ENCODE results near the gene ATP2A2. TPM values are rescaled to one million over a fixed set of nuclear protein-coding genes. Genes with fewer than 3 reads are reported as not detected.
A peak's percentile ranks its signal among the peaks of the same experiment; 100 is the strongest.

ATP2A2 gene
- total RNA-seq, 4 donors from 2014 or later = 170 to 231 (median 177) TPM

- Histone ChIP-seq H3K4me3 (no peak overlapping the region), H3K9me3 (no peaks in the 10 kb centered on the region), H3K27me3 (no peaks in the 10 kb centered on the region), H3K27ac (replicated peaks in 1 of 4) (peak overlapping the region; percentile 57 to 68 (median 58)), H3K36me3 (peaks cover 0 to 83% (median 38%) of the 10 kb centered on the region in 4 donors), H3K4me1 (peaks cover 63 to 85% (median 72%) of the 10 kb centered on the region in 4 donors)
- 13% methylated on average over 4 of the region's 4 CpGs for WGBS
- no peak for DNase-seq (ENCODE audit: extremely low spot score)
- intact Hi-C loops (cut with DNase I) = no loop called here
- TF ChIP-seq CTCF (IDR thresholded peaks at IDR 0.05) (no peak), POLR2AphosphoS5 (IDR thresholded peaks at IDR 0.05) (no peak), POLR2A (IDR thresholded peaks at IDR 0.05; ENCODE audit: low read depth) (no peak), EP300 (IDR thresholded peaks at IDR 0.05) (no peak)
Measured at GRCh38 chr12:110304061-110304551, 23.1 kb downstream of the ATP2A2 start.

DNA sequence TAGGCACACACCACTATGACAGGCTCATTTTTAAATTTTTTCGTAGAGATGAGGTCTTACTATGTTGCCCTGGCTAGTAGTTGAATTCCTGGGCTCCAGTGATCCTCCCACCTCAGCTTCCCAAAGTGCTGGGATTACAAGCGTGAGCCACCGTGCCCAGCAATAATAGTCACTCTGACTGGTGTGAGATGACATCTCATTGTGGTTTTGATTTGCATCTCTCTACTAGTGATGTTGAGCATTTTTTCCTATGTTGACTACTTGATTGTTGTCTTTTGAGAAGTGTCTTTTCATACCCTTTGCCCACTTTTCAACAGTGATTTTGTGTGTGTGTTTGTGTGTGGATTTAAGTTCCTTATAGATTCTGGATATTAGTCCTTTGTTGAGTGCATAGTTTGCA lies 26.3 kb downstream of the ATP2A2 start:
- no peak for TF ChIP-seq CTCF (IDR thresholded peaks at IDR 0.05)
- TF ChIP-seq EP300 (IDR thresholded peaks at IDR 0.05) = no peak
- no peak for TF ChIP-seq POLR2AphosphoS5 (IDR thresholded peaks at IDR 0.05)
- no peak for TF ChIP-seq POLR2A (IDR thresholded peaks at IDR 0.05; ENCODE audit: low read depth)
- H3K9me3 ChIP-seq = no peaks in the 10 kb centered on the region
- H3K27ac ChIP-seq (replicated peaks in 1 of 4) = peak overlapping the region in 2 of 4 donors; percentile 15 to 34
- peaks cover 0 to 67% (median 19%) of the 10 kb centered on the region in 4 donors for H3K36me3 ChIP-seq
- H3K4me3 ChIP-seq = no peak overlapping the region
- H3K4me1 ChIP-seq = peaks cover 54 to 80% (median 68%) of the 10 kb centered on the region in 4 donors
- intact Hi-C loops (cut with DNase I) = no loop called here
- 83% methylated on average over 3 of the region's 3 CpGs for WGBS
- H3K27me3 ChIP-seq = no peaks in the 10 kb centered on the region
- DNase-seq (ENCODE audit: extremely low spot score) = no peak

DNA sequence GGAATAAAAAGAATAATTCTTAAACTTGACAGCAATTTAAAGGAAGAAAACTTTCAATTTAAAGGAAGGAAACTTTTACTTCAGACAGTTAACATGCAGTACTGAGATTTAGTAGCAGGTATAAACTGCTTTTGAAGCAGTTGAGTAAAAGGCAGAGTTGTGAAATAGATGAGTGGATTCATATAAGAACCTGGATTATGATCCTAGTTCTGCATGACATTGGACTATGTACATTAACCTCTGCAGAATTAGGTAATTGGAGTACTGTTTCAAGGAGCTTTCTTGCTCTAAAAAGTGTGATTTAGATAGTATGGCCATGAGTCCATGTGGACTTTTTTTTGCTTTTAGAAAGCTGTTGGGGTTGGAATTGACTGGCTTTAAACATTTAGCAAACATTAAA lies 29.7 kb downstream of the ATP2A2 start:
- H3K36me3 ChIP-seq = peaks cover 0 to 42% (median 15%) of the 10 kb centered on the region in 4 donors
- DNase-seq (ENCODE audit: extremely low spot score) = no peak
- H3K27me3 ChIP-seq = no peaks in the 10 kb centered on the region
- no peak overlapping the region for H3K4me3 ChIP-seq
- peak overlapping the region; percentile 5 to 55 (median 30) for H3K27ac ChIP-seq (replicated peaks in 1 of 4)
- intact Hi-C loops (cut with DNase I) = no loop called here
- TF ChIP-seq CTCF (IDR thresholded peaks at IDR 0.05) (no peak), POLR2A (IDR thresholded peaks at IDR 0.05; ENCODE audit: low read depth) (no peak), POLR2AphosphoS5 (IDR thresholded peaks at IDR 0.05) (no peak), EP300 (IDR thresholded peaks at IDR 0.05) (no peak)
- peaks cover 54 to 83% (median 67%) of the 10 kb centered on the region in 4 donors for H3K4me1 ChIP-seq
- H3K9me3 ChIP-seq = no peaks in the 10 kb centered on the region

GRCh38 chr12:110311903-110312302 lies 30.9 kb downstream of the ATP2A2 start:
- H3K27me3 ChIP-seq = no peaks in the 10 kb centered on the region
- H3K9me3 ChIP-seq = no peaks in the 10 kb centered on the region
- H3K4me1 ChIP-seq = peaks cover 65 to 91% (median 77%) of the 10 kb centered on the region in 4 donors
- TF ChIP-seq POLR2AphosphoS5 (IDR thresholded peaks at IDR 0.05) = no peak
- TF ChIP-seq POLR2A (IDR thresholded peaks at IDR 0.05; ENCODE audit: low read depth) = no peak
- TF ChIP-seq EP300 (IDR thresholded peaks at IDR 0.05) = no peak
- no peak for TF ChIP-seq CTCF (IDR thresholded peaks at IDR 0.05)
- intact Hi-C loops (cut with DNase I) = no loop called here
- WGBS = 90% methylated on average over 6 of the region's 6 CpGs
- peak overlapping the region in 2 of 4 donors; percentile 69 to 78 for H3K27ac ChIP-seq (replicated peaks in 1 of 4)
- no peak for DNase-seq (ENCODE audit: extremely low spot score)
- no peak overlapping the region for H3K4me3 ChIP-seq
- peaks cover 0 to 31% (median 11%) of the 10 kb centered on the region in 4 donors for H3K36me3 ChIP-seq
